Loucy (cell line): ENCODE data around the gene KIF26A.

ENCODE experiments used
- H2AFZ ChIP-seq: fragments of 200-600 bp; sonication (generic); 2 replicates; pipeline ENCODE4 v1.6.0; 2016; ENCODE audit warnings: antibody characterized with exemption, mild to moderate bottlenecking, low read length, moderate library complexity
- H3F3A ChIP-seq: fragments of 200-600 bp; 2 replicates; pipeline ENCODE4 v1.6.0; 2016; ENCODE audit warnings: antibody characterized with exemption, low read depth, mild to moderate bottlenecking
- H3K27me3 ChIP-seq: fragments of 200-600 bp; sonication (generic); 2 replicates; pipeline ENCODE4 v1.6.1; 2014; ENCODE audit warnings: low read length, mild to moderate bottlenecking; ENCODE audit not compliant: insufficient read depth, poor library complexity, severe bottlenecking
- H3K36me3 ChIP-seq: fragments of 200-600 bp; sonication (generic); 2 replicates; pipeline ENCODE4 v1.6.1; 2016; ENCODE audit warnings: low read length; ENCODE audit not compliant: insufficient read depth
- H3K4me1 ChIP-seq: fragments of 200-600 bp; sonication (generic); 2 replicates; pipeline ENCODE4 v1.5.1; 2014; ENCODE audit warnings: low read length, mild to moderate bottlenecking; ENCODE audit not compliant: insufficient read depth, poor library complexity, severe bottlenecking
- H3K4me2 ChIP-seq: fragments of 200-600 bp; sonication (generic); 2 replicates; pipeline ENCODE4 v1.6.0; 2014; ENCODE audit warnings: antibody characterized with exemption, low read length, low read depth, mild to moderate bottlenecking; ENCODE audit not compliant: poor library complexity, severe bottlenecking
- H3K4me3 ChIP-seq: fragments of 200-600 bp; sonication (generic); 2 replicates; pipeline ENCODE4 v1.5.1; 2014; ENCODE audit warnings: low read length, mild to moderate bottlenecking, mixed read lengths; ENCODE audit not compliant: poor library complexity, severe bottlenecking
- H3K79me2 ChIP-seq: fragments of 200-600 bp; sonication (generic); 2 replicates; pipeline ENCODE4 v1.6.1; 2014; ENCODE audit warnings: low read length; ENCODE audit not compliant: insufficient read depth
- H3K9ac ChIP-seq: fragments of 200-600 bp; sonication (generic); 2 replicates; pipeline ENCODE4 v1.6.0; 2014; ENCODE audit warnings: mild to moderate bottlenecking, low read depth, low read length, moderate library complexity; ENCODE audit not compliant: poor library complexity, severe bottlenecking
- H3K9me2 ChIP-seq: fragments of 200-600 bp; sonication (generic); replicated peaks from 2 replicates; pipeline ENCODE4 v1.6.1; 2016; ENCODE audit warnings: low read depth, low read length, mixed read lengths
- H3K9me3 ChIP-seq: fragments of 200-600 bp; sonication (generic); 2 replicates; pipeline ENCODE4 v1.6.1; 2014; ENCODE audit warnings: mild to moderate bottlenecking, antibody characterized with exemption, low read length, low read depth; ENCODE audit not compliant: insufficient read depth
- H4K20me1 ChIP-seq: fragments of 200-600 bp; sonication (generic); 2 replicates; pipeline ENCODE4 v1.6.0; 2014; ENCODE audit warnings: antibody characterized with exemption, low read length, mild to moderate bottlenecking; ENCODE audit not compliant: insufficient read depth, poor library complexity, severe bottlenecking
- EZH2phosphoT487 ChIP-seq: fragments of 200-600 bp; IDR thresholded peaks from 2 replicates; pipeline ENCODE4 v1.6.1; 2018; ENCODE audit warnings: antibody characterized with exemption, mild to moderate bottlenecking, moderate library complexity, borderline replicate concordance
- TF ChIP-seq, protein P1 (sequence below): fragments of 200-600 bp; sonication (generic); conservative IDR thresholded peaks from 2 replicates; pipeline ENCODE4 v1.5.1; 2014; ENCODE audit warnings: mild to moderate bottlenecking, antibody characterized with exemption, low read length

KIF26A gene

DNA sequence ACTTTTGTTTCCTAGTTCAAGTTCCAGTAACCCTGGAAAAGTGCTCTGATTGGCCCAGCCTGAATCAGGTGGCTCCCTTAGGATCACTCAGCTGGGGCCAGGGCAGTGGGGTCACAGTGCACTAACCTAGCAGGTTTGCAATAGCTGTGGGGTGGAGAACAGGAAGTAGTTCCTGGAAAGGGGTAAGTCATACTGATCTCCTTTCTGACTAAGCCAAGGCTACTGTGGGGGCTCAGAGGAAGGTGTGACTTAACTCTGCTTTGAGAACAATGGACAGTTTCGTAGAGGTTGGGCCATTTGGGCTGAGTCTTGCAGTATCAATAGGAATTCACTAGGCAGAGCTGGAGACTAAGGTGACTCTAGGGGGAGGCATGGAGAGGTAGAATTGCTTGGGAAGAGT, 89.4 kb downstream of the KIF26A start:
- H3K27me3 ChIP-seq, result no peaks in the 10 kb centered on the region
- H3K4me2 ChIP-seq, result peak overlapping the region; percentile 61
- no peaks in the 10 kb centered on the region for H3K9me3 ChIP-seq
- H4K20me1 ChIP-seq, result no peaks in the 10 kb centered on the region
- no peaks in the 10 kb centered on the region for H3K36me3 ChIP-seq
- no peak for TF ChIP-seq EZH2phosphoT487
- TF ChIP-seq, protein P1, sequence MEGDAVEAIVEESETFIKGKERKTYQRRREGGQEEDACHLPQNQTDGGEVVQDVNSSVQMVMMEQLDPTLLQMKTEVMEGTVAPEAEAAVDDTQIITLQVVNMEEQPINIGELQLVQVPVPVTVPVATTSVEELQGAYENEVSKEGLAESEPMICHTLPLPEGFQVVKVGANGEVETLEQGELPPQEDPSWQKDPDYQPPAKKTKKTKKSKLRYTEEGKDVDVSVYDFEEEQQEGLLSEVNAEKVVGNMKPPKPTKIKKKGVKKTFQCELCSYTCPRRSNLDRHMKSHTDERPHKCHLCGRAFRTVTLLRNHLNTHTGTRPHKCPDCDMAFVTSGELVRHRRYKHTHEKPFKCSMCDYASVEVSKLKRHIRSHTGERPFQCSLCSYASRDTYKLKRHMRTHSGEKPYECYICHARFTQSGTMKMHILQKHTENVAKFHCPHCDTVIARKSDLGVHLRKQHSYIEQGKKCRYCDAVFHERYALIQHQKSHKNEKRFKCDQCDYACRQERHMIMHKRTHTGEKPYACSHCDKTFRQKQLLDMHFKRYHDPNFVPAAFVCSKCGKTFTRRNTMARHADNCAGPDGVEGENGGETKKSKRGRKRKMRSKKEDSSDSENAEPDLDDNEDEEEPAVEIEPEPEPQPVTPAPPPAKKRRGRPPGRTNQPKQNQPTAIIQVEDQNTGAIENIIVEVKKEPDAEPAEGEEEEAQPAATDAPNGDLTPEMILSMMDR, result no peak
- H2AFZ ChIP-seq, result peak overlapping the region; percentile 13; the same call in 1 of the 2 replicates
- H3K9me2 ChIP-seq, result no peaks in the 10 kb centered on the region
- H3K4me3 ChIP-seq, result peak overlapping the region; percentile 27
- no peaks in the 10 kb centered on the region for H3K79me2 ChIP-seq
- H3K4me1 ChIP-seq, result peaks cover 19% of the 10 kb centered on the region
- peak overlapping the region; percentile 54 for H3K9ac ChIP-seq
- no peaks in the 10 kb centered on the region for H3F3A ChIP-seq

DNA sequence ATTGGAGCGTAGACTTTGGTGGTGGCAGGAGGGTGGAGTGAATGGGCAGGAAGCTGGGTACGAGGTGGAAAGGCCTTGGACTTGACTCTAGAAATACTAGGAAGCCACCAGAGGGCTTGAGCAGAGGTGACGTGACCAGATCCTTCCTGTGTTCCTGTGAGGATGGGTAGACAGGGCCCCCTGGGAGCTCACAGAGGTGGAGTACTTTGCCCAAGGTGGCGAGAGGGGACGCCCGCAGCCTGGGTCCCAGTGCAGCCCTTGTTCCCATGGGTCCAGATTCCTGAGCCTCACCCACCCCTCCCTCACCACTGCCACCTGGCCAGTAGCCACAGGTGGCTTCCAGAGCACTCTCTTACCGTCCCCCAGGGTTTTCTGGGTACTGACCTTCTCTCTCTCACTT, 89.8 kb downstream of the KIF26A start:
- H3K4me2 ChIP-seq, result no peak overlapping the region
- no peaks in the 10 kb centered on the region for H4K20me1 ChIP-seq
- H3K4me1 ChIP-seq, result peaks cover 19% of the 10 kb centered on the region
- H3K36me3 ChIP-seq, result no peaks in the 10 kb centered on the region
- H3K9me2 ChIP-seq, result no peaks in the 10 kb centered on the region
- no peaks in the 10 kb centered on the region for H3K79me2 ChIP-seq
- H3K9ac ChIP-seq, result peak overlapping the region; percentile 54
- TF ChIP-seq, protein P1, result no peak
- TF ChIP-seq EZH2phosphoT487, result no peak
- H3K4me3 ChIP-seq, result no peak overlapping the region
- no peaks in the 10 kb centered on the region for H3F3A ChIP-seq
- H2AFZ ChIP-seq, result 0 out of 2 replicates have a peak overlapping the region, but pooled peaks have one; percentile 13
- H3K9me3 ChIP-seq, result no peaks in the 10 kb centered on the region
- H3K27me3 ChIP-seq, result no peaks in the 10 kb centered on the region

DNA sequence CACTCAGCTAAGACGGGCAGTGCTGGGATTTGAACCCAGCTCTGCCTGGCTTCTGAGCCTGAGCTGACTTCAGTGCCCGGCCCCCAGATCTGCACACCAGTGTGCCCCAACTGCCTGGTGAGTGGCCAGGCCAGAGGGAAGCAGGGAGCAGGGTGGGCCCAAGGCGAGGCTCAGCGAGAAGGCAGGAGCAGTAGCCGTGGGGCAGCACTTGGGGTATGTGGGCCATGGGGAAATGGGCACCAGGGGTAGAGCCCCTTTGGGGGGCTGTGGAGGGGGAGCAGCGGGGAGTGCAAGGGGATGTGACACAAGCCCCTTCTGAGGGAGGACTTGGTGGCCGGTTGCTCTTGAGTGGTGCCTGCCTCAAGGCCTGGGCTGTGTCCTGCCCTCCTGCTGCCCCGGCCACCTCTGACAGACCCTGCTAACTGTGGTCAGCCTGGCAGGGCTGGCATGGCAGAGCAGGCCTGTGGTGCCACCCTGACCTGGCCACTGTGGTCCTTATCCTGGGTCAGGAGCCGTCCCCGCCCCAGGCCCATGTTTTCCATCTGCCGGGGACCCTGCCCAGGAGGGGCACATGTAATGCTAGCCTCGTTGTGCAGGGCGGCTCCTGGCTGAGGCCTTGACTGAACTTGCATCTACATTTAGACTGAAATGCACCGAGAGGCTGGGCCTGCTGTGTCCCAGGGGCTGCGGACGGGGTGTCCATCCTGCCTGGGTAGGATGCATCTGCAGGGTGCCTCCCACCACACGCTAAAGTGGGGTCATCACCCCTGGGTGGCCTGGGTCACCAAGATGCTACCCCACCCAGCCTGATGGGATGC, 90.5 kb downstream of the KIF26A start:
- Histone ChIP-seq H3K36me3 (no peaks in the 10 kb centered on the region), H3K4me2 (no peak overlapping the region), H3F3A (no peaks in the 10 kb centered on the region), H3K4me1 (peaks cover 19% of the 10 kb centered on the region), H3K9me3 (peaks cover 4% of the 10 kb centered on the region; the same call in 1 of the 2 replicates), H3K9ac (no peak overlapping the region), H3K27me3 (no peaks in the 10 kb centered on the region), H3K79me2 (no peaks in the 10 kb centered on the region), H3K4me3 (no peak overlapping the region), H2AFZ (no peak overlapping the region), H4K20me1 (no peaks in the 10 kb centered on the region), H3K9me2 (no peaks in the 10 kb centered on the region)
- TF ChIP-seq EZH2phosphoT487, result no peak
- TF ChIP-seq, protein P1, result no peak
